Lung (tissue), 12 donors: ENCODE results near the gene ERI3. TPM values are rescaled to one million over a fixed set of nuclear protein-coding genes. Genes with fewer than 3 reads are reported as not detected.

ENCODE experiments used
- ATAC-seq: fragments of 200-7000 bp; cut with Tn5 transposase; one replicate; pipeline ENCODE4 v1.9.1; 2020; ENCODE audit warnings: moderate number of reproducible peaks; ENCODE audit not compliant: insufficient read depth, low FRiP score
- DNase-seq, 3 donors: peaks; one replicate each; pipeline ENCODE4 v3.0.0-alpha.2; 2013 to 2017
- H3K27ac ChIP-seq, 2 donors: one replicate each; pipeline ENCODE4 v1.5.1; 2013; ENCODE audit warnings: mild to moderate bottlenecking in 2 of 2, moderate library complexity in 2 of 2, control low read depth in 1 of 2, inconsistent platforms in 1 of 2, low read depth in 1 of 2, low read length in 1 of 2
- H3K27me3 ChIP-seq, 3 donors: one replicate each; pipeline ENCODE4 v1.5.1; 2013; ENCODE audit warnings: low read length in 2 of 3; ENCODE audit not compliant: control insufficient read depth in 3 of 3, insufficient read depth in 3 of 3
- H3K36me3 ChIP-seq, 4 donors: one replicate each; pipeline ENCODE4 v1.5.1; 2013; ENCODE audit warnings: low read length in 4 of 4, mild to moderate bottlenecking in 1 of 4, moderate library complexity in 1 of 4; ENCODE audit not compliant: control insufficient read depth in 4 of 4, insufficient read depth in 4 of 4
- H3K4me1 ChIP-seq, 5 donors: one replicate each; pipeline ENCODE4 v1.5.1; 2013; ENCODE audit warnings: low read length in 5 of 5, mild to moderate bottlenecking in 2 of 5, moderate library complexity in 1 of 5; ENCODE audit not compliant: control insufficient read depth in 5 of 5, insufficient read depth in 5 of 5
- H3K4me3 ChIP-seq: one replicate; pipeline ENCODE4 v1.5.1; 2013; ENCODE audit warnings: mild to moderate bottlenecking, control low read depth, moderate library complexity
- H3K9ac ChIP-seq, 2 donors: one replicate each; pipeline ENCODE4 v1.5.1; 2013; ENCODE audit warnings: low read length in 2 of 2, control low read depth in 1 of 2; ENCODE audit not compliant: insufficient read depth in 1 of 2
- H3K9me3 ChIP-seq, 4 donors: one replicate each; pipeline ENCODE4 v1.5.1; 2013; ENCODE audit warnings: low read length in 3 of 4, mild to moderate bottlenecking in 1 of 4, moderate library complexity in 1 of 4; ENCODE audit not compliant: control insufficient read depth in 4 of 4, insufficient read depth in 3 of 4
- CTCF ChIP-seq: IDR thresholded peaks from 2 replicates; pipeline ENCODE4 v1.5.1; 2012; ENCODE audit warnings: mild to moderate bottlenecking; ENCODE audit errors: control extremely low read depth, extremely low read depth
- WGBS, 2 donors: extraction: QIAGEN DNeasy Blood & Tissue Kit; methylation state at CpG; one replicate each; pipeline ENCODE4 v1.1.7; 2013; 5-methylcytosine and 5-hydroxymethylcytosine counted together
- polyA plus RNA-seq, 2 donors: library from polyadenylated mRNA; stranded (reverse); fragments of 200-250 nt; gene quantifications; one replicate each; pipeline ENCODE4 v1.2.1, GENCODE V29; 2013
- total RNA-seq, 2 donors: library from RNA; depleted of rRNA in 1 of 2; stranded (reverse); fragments of >200 nt in 1 of 2; gene quantifications; one replicate each; pipeline ENCODE4 v1.2.1, GENCODE V29; 2014 to 2021
- donor health status: control.
- donor health status: control.
- donor health status: Bipolar disorder and iron deficiency.
- donor health status: healthy.
- donor health status: DM: yes; HTN: yes; CAD: no.

The ERI3 gene
- total and polyA plus RNA-seq, 4 donors, result 26.6 to 56.2 (median 40.8) TPM

DNA sequence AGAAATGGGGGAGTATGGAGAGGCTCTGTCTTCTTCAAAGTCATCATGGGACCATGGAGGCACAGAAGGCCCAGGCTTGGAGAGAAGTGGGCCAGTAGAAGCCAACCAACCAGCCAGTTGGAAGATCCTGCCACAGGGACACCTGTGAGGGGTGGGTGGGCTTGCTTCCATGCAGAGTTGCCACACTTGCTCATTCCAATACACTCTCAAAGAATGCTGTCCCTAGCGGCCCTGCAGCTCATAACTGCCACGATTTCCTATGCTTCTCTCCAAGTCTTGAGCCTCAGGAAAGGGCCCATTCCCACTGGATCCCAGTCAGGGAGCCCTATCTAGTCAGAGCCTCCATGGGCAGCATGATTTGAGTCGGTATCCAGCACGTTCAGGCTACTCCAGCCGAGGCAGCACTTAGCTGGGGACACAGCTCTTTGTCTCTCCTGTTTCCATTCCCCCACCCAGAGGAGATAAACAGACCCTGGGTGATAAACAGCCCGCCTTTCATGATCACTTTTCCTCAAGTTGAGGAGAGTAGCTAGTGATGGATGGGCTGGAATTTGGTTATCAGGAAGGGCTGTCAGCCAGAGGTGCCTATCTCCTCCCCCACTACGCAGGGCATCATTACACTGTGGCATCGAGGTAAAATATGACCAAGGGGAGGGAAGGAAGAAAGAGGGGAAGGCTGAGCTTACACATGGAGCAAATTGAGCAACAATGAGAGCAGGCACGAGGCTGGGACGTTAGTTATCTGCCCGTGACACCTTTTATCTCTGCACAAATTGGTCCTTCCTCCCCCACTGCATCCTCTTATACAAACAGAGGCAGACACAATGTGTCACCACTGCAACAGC is 64.6 kb downstream of the ERI3 start:
- no peaks in the 10 kb centered on the region for H3K9me3 ChIP-seq
- H3K36me3 ChIP-seq, result peaks cover 0 to 23% (median 15%) of the 10 kb centered on the region in 4 donors
- H3K9ac ChIP-seq, result no peak overlapping the region
- H3K27me3 ChIP-seq, result no peaks in the 10 kb centered on the region
- TF ChIP-seq CTCF, result no peak
- ATAC-seq, result no peak
- no peak overlapping the region for H3K4me3 ChIP-seq
- no peak for DNase-seq
- no peaks in the 10 kb centered on the region for H3K4me1 ChIP-seq
- 64 to 78% methylated on average over 11 of the region's 11 CpGs for WGBS, 2 donors
- H3K27ac ChIP-seq, result no peak overlapping the region

- no peak for TF ChIP-seq CTCF
- H3K36me3 ChIP-seq, result peaks cover 0 to 23% (median 15%) of the 10 kb centered on the region in 4 donors
- H3K9me3 ChIP-seq, result no peaks in the 10 kb centered on the region
- 89 to 93% methylated on average over 7 of the region's 7 CpGs for WGBS, 2 donors
- no peaks in the 10 kb centered on the region for H3K27me3 ChIP-seq
- DNase-seq (no peak), ATAC-seq (no peak)
- no peak overlapping the region for H3K27ac ChIP-seq
- no peaks in the 10 kb centered on the region for H3K4me1 ChIP-seq
- H3K9ac ChIP-seq, result no peak overlapping the region
- H3K4me3 ChIP-seq, result no peak overlapping the region
Measured at GRCh38 chr1:44289530-44289929, 65.5 kb downstream of the ERI3 start.

DNA sequence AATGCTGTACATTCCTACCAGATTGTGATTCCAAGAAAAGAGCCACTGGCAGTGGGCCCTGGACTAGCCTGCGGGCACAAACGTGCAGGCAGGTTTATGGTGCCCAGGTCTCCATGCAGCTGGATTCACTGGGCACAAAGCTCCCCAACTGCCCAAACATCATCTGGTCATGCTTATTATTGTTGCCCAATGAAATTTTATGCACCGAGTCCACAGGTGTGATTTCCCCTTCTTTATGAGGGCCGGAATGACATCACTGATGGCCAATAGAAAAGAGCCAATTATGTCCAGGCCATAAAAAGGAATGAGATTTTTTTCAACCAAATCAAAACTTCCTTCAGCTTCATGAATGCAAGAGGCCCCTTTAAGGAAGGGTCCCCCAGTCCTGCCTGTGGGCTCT is 66.2 kb downstream of the ERI3 start:
- no peaks in the 10 kb centered on the region for H3K9me3 ChIP-seq
- H3K36me3 ChIP-seq, result peaks cover 0 to 25% (median 17%) of the 10 kb centered on the region in 4 donors
- ATAC-seq, result no peak
- no peak overlapping the region for H3K27ac ChIP-seq
- 96% methylated on average over 4 of the region's 4 CpGs for WGBS, 2 donors
- no peaks in the 10 kb centered on the region for H3K27me3 ChIP-seq
- H3K9ac ChIP-seq, result no peak overlapping the region
- no peak for DNase-seq
- H3K4me1 ChIP-seq, result no peaks in the 10 kb centered on the region
- H3K4me3 ChIP-seq, result no peak overlapping the region
- TF ChIP-seq CTCF, result no peak
